GM18511 (cell line): ENCODE data around the gene PRR16.
"Not testable (repeated sequence)": the region's sequence is repeated elsewhere in the genome, so short reads cannot be mapped to it uniquely, and the experiment has no call there.

Source experiments
- ATAC-seq: cut with Tn5 transposase; IDR thresholded peaks from one replicate; pipeline ENCODE4 v1.9.1; 2021; ENCODE audit warnings: mild to moderate bottlenecking, moderate library complexity; ENCODE audit not compliant: unreplicated experiment

PRR16 gene

DNA sequence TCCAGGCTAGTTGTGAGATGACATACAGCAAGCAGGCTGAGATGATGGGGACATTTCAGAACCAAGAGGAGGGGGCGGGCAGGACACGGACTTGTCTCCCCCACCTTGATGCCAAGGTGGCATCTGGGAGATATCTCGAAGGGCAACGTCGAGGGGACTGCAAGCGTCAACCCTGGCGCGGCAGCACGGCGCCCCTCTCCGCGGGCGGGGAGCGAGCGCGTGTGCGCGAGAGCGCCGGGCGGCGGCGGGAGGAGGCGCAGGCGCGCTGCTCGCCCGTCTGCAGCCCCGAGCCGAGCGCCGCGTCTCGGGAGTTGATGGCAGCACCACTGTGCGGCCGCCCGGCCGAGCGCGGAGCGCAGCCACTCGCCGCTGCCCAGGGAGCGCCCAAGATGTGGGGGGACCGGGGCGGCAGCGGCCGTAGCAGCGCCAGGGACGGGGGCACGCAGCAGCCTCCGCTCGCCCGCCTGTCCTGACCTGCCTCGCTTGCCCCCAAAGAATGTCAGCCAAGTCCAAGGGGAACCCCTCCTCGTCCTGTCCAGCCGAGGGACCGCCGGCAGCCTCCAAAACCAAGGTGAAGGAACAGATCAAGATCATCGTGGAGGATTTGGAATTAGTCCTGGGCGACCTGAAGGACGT, at the start of gene PRR16:
Gene PRR16, plus strand, starts transcription at position 310 of the 636 bp plus-strand sequence.
- ATAC-seq, result peak; percentile 82

DNA sequence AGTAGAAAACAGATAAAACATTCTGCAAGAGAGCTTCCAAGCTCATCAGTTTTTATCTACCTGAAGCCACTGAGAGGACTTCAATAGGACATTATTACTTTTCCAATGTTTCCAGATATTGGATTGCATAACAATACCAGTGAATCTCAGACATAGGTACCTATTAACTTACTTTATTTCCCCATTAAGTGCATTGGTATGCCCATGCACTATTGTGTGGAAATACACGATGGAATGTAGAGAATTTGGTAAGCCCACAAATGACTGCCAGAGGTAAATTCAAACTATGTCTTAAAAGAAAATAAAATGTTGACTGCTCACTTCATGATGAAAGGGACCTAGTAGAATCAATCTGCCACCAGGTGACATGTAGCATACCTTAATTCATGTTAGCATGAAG, 48.1 kb upstream of the PRR16 start:
- no peak for ATAC-seq

DNA sequence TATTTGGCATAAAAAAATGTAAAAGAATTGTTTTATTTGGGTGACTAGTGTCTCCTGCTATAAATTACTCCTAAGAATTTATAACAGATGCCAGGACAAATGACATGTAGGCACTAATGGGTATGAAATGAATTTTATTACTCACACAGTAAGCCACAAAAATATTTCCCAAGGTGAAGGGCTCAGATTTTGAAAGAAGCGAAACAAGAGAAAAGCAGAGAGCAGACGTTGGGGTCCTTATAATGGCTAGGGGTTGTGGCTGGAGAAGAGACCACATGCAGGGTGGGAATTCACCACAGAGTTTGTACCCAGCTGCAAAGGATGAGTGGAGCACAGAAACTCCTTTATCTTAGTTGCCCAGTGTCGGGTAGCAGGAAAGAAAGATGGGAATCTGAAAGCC, 45.0 kb upstream of the PRR16 start:
- ATAC-seq, result no peak

DNA sequence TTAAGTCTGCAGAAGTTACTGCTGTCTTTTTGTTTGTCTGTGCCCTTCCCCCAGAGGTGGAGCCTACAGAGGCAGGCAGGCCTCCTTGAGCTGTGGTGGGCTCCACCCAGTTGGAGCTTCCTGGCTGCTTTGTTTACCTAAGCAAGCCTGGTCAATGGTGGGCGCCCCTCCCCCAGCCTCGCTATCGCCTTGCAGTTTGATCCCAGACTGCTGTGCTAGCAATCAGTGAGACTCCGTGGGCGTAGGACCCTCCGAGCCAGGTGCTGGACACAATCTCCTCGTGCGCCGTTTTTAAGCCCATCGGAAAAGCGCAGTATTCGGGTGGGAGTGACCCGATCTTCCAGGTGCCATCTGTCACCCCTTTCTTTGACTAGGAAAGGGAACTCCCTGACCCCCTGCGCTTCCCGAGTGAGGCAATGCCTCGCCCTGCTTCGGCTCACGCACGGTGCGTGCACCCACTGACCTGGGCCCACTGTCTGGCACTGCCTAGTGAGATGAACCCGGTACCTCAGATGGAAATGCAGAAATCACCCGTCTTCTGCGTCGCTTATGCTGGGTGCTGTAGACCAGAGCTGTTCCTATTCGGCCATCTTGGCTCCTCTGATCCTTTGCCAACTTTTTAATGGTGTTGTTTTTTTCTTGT, 37.3 kb upstream of the PRR16 start:
- not testable (repeated sequence) for ATAC-seq

DNA sequence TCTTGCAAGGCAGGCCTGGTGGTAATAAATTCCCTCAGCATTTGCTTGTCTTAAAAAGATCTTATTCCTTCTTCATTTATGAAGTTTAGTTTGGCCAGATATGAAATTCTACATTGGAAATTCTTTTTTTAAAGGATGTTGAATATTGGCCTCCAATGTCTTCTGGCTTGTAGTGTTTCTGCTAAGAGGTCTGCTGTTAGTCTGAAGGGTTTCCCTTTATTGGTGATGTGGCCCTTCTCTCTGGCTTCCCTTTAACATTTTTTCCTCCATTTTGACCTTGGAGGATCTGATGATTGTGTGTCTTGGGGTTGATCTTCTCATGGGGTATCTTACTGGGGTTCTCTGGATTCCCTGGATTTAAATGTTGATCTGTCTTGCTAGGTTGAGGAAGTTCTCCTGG, 33.5 kb upstream of the PRR16 start:
- ATAC-seq, result no peak

DNA sequence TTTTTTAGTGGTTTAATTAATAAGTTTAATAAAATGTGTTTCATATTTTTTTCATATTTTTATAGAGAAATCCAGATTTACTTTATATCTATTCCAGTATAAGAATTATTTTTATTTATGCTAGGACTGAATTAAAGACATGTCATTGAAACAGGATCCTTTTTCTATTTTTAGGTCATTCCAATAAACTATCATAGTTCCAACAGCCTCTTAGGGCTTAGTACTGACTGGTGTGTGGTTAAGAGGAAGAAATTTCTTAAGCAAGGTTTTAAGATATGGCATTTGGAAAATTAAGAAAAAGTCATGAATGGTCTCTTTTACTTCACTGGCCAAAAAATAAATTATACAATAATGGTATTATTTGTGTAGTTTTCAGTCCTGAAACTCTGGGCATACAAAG, 31.2 kb upstream of the PRR16 start:
- no peak for ATAC-seq

DNA sequence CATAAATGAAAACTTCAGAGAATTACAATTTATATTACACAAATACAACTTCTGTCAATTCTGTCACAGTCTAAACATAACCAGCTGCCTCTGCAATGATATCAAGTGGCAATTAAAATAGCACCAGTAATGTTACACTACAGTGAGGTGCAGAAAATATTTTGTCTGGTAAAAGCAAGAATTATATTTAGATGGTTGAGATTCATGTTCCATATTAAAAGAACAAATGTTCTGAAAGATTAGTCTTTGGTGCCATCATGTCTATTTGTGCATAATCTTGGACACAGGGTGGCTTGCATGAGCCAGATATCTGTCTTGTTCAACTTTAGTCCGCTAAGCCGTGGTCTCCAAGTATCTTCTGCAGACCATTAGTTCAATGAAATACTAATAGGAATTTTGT, 29.0 kb upstream of the PRR16 start:
- ATAC-seq, result no peak

DNA sequence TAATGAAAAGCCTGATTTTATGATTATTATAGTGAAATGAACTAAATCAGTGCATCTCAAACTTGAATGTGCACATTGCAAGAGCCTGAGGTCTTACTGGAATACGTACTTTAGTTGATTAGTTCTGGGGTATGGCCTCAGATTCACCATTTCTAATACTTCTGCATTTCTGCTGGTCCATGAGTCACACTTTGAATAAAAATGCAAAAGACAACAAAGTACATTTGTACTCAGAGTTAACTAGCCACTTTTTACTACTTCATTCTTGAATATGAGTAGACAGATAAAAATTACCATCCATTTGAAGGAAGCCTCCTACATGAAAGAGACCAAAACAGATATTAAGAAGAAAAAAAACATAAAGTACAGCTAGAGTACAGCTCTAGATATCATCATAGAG, 27.1 kb upstream of the PRR16 start:
- no peak for ATAC-seq

DNA sequence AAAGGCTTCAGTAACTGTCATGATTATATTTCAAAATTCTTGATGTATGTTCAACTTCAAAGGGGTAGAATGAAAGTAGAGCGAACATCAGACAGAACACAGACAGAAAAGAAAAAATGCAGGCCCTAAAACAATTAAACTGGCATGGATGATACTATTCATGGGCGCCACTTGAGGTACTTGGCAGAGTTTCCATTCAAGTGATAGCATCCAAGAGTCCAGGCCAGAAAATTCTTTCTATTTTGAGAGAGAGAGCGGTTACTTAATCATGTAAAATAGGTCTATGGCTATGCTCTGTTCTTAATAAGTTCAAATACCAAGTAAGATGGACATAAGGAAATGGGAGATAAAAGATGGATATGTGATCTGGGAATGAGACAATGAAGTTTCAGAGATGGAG, 21.4 kb upstream of the PRR16 start:
- ATAC-seq, result no peak

DNA sequence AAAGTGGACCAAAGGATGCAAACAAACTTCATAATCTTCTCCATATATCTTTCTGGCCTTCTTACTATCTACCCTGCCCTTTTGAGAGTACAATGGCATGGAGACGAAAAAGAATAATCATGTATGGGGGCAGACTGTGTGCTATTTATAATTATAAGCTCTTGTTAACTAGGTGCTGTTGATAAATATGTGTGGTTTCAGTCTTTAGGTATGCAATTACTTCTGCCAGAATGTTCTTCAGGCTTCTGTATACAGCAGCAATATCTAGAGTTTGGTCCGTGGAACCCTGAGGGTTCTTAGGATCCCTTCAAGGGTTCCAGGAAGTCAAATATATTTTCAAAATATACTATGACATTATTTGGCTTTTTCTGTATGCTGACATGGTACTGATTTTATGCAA, 20.5 kb upstream of the PRR16 start:
- no peak for ATAC-seq

DNA sequence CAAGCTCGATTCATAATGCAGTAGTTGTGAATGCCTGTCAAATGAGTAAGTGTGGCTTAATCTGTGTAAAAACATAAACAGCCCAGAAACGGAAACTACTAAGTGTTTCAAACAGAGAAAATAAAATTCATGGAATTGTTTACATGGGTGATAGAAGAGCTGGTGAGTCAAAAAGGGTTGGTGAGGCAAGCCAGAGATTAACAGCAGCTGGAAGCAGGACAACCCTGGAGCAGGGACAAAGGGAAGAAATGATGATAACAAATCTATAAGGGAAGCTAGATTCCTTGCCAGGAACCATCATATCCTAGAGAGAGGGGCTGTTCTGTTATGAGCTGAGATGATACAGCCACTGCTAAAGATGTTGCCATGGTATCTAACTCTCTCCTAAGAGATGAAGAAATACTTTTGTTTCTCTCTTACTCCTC, 18.0 kb upstream of the PRR16 start:
- no peak for ATAC-seq

DNA sequence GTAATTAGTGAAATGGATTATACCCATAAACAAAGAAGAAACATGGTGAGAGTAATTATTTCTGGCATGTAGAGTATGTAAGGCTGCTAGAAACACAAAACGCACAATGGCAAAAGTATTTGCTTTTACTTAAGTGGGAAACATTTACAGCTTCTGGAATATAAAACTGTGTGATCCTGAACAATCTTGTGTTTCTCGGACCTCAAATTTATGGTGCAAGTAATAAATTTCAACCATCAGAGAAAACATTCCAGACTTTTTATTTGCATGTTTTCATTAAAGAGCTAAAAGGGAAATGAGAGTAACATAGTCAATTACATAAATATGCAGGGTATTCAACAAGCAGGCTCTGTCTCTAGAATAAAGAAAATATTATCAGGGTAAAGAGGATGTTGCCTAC, 17.2 kb upstream of the PRR16 start:
- no peak for ATAC-seq

DNA sequence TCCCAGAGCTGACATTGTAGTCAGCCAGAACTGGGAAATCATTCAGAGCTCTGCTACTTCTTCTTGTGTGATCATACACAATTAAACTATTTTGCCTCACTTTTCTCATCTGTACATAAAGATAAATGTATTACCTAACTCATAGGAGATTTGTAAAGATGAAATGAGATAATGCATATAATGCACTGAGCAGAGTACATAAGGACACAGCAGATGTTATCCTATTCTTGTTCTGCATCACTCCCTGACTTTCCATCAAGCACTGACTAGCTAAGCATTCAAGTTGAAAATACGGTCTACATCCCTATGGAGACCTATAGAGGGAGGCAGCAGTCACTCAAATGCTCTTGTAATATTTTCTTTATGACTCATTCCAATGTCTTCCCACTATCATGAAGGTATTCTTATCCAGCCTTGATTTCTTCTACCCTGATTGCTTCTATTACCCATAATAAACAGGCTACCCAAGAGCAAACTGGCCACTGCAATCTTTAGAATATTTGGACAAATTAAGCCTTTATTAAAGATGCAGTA, 16.3 kb upstream of the PRR16 start:
- no peak for ATAC-seq

DNA sequence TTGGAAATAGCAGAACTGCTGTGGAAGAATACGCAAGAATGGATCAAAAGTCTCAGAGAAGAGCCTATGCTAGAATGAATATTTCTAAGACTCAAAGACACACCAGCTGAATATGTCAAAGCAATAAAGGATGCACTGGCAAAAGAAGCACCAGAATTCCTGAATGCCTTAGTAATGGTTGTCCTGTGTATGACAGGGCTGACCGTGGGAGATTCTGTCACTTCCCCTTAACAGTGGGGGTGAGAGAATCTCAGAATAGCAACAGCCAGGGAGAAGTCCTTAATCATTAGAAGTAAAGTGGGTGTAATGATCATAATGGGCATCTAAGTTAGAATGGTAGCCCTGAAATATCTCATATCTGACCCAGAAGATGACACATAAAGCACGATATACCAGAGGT, 14.6 kb upstream of the PRR16 start:
- no peak for ATAC-seq

DNA sequence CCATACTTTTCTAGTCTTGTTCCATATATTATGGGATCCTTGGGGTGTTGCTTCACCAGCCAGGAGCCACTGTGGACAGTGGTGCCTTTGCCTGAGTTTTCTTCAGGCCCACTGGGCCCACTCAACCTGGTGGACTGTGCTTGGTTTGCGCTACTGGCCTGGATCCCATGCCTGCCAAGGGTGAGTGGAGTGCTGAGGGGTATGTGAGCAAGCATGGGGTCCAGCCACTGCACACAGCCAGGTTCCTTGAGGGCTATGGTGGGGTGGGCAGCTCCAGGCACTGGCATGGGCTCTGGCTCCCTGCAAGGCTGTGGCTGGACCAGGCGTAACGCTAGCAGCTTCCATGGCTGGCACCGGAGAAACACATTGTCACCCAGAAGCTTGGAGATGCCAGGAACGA, 13.2 kb upstream of the PRR16 start:
- ATAC-seq, result no peak

DNA sequence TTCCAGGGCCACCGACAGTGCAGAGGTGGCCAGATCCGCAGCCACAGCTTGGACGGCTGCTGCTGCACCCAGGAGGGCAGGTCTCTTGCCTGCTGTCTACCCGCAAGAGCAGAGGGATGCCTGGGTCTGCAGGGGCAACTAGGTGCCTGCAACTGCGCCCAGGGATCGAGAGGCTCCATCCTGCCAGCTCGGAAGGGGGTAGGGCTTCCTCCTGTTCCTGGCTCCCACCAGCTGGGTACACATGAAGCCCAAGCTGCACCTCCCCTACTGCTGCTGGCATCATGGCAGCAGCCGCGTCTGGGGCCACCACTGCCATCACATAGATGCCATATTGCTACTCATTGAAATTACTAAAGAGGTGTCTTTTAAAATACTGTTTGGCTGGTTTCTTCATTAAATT, 12.7 kb upstream of the PRR16 start:
- no peak for ATAC-seq

DNA sequence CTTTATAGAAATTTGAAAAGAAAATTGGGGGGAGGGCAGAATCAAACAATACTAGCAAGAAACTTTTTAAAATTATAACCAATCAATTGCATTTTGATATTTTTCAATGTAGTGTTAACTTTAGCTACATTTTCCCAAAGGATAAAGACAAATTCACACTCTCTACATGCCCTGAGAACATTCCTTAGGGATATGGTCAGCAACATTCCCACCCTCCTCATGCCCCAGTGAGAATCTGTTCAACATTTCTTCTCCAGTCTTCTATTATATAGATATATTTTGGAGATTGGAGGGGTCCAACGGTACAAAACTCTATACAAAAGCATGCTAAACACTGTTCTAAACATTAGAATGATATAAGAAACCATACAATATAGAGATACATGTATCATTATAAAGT, 11.6 kb upstream of the PRR16 start:
- no peak for ATAC-seq

DNA sequence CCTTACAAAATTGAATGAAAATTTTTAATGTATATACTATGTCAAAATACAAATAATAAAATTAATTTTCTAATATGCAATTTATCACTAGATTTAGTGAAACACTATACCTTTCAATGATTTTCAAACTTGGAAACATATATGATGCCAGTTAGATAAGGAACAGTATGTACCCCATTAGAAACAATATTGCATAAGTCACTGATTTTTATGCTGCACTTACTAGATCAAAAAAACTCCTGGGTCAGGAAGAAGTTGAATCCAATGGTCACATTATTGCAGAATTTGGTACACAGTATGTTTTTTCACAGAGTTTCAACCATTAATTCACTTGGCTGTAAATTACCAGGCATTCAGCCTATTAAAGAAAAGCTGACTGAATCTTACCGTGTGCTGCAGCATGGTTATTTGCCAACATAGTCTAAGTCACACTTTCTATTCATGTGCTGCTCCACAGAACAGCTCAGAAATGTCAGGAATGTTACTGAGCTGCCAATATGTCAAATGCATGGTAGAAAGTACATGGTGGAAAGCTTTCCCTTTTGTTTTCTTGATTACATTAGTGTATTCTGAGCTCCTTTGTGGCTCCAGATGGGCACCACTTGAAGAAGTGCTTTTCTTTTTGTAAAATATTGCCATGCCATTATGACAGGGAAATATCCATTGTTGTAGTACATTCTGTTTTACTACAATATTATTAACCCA, 9.9 kb upstream of the PRR16 start:
- ATAC-seq, result no peak

DNA sequence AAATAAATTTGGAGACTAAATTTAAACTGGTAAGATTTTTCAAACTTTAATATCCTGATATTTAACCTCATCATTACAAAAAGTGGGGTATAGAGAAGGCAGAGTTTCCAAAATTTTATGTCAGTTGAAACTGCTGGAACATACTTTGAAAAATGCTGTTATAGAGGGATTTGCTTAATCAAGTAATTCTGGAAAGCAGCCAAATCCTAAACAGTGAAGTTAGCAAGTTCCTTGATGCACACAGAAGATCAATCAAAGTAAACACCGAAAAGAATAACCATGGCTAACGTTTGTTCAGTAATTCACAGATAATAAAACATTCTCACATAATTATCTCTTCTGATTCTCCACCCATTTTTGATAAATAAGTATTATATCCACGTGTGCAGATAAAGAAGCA, 8.1 kb upstream of the PRR16 start:
- ATAC-seq, result no peak

DNA sequence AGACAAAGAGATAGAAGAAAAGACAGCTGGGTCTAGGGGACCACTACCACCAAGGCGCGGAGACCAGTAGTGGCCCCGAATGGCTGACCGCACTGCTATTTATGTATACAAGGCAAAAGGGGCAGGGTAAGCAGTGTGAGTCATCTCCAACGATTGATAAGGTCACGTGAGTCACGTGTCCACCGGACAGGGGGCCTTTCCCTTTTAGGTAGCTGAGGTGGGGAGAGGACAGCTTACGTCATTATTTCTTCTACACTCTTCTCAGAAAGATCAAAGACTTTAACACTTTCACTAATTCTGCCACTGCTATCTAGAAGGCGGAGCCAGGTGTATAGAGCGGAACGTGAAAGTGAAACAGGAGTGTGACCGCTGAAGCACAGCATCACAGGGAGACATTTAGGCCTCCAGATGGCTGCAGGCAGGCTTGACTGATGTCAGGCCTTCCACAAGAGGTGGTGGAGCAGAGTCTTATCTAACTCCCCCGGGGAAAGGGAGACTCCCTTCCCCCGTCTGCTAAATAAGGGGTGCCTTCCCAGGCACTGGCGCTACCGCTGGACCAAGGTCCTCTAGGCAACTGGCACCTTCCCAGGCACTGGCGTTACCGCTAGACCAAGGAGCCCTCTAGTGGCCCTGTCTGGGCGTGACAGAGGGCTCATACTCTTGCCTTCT, 6.1 kb upstream of the PRR16 start:
- peak; percentile 91 for ATAC-seq

DNA sequence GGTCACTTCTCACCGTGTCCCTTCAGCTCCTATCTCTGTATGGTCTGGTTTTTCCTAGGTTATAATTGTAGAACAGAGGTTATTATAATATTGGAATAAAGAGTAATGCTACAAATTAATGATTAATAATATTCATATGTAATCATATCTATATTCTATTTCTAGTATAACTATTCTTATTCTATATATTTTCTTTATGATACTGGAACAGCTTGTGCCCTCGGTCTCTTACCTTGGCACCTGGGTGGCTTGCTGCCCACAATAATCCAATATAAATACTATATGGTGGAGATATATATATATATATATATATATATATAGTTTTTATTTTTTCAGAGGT, 5.6 kb upstream of the PRR16 start:
- ATAC-seq, result not testable (repeated sequence)

DNA sequence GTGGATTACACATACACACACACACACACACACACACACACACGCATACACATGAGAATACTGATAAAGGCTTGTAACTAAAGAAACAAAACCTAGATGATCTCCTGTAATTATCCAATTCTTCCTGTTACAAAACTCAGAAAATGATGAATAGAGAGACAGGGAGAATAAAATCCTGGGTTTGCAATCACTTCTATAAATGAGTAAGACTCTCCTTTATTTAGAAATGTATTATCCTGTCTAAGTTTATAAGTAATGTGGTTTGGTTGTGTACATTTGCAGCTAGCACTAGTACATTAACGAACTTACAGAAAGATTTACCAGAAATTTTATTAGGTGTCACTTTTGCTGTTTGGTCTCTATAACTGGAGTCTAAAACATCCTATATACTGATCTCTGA, 2.8 kb upstream of the PRR16 start:
- ATAC-seq, result no peak
